Osteocyte (in vitro differentiated cells): ENCODE results near the gene AP4M1. TPM values are rescaled to one million over a fixed set of nuclear protein-coding genes. Genes with fewer than 3 reads are reported as not detected.

Experiments
- DNase-seq: peaks from one replicate; pipeline ENCODE4 v3.0.0; 2021; ENCODE audit warnings: mixed read lengths; ENCODE audit not compliant: unreplicated experiment; ENCODE audit errors: extremely low spot score
- H3K27ac Mint-ChIP-seq: one replicate; pipeline ENCODE4 v1.8.0; 2021; ENCODE audit warnings: mild to moderate bottlenecking, mixed read lengths; ENCODE audit not compliant: unreplicated experiment
- H3K27me3 Mint-ChIP-seq: one replicate; pipeline ENCODE4 v1.8.0; 2021; ENCODE audit warnings: mixed read lengths; ENCODE audit not compliant: unreplicated experiment
- H3K36me3 Mint-ChIP-seq: one replicate; pipeline ENCODE4 v1.8.0; 2021; ENCODE audit warnings: mixed read lengths; ENCODE audit not compliant: unreplicated experiment
- H3K4me1 Mint-ChIP-seq: one replicate; pipeline ENCODE4 v1.8.0; 2021; ENCODE audit warnings: mixed read lengths; ENCODE audit not compliant: unreplicated experiment
- H3K4me3 Mint-ChIP-seq: one replicate; pipeline ENCODE4 v1.8.0; 2021; ENCODE audit warnings: mild to moderate bottlenecking, moderate library complexity, mixed read lengths; ENCODE audit not compliant: unreplicated experiment
- H3K9me3 Mint-ChIP-seq: one replicate; pipeline ENCODE4 v1.8.0; 2021; ENCODE audit warnings: mixed read lengths; ENCODE audit not compliant: unreplicated experiment
- total RNA-seq: library from RNA; stranded (reverse); gene quantifications from 2 replicates; pipeline ENCODE4 v1.2.1, GENCODE V29; 2021
- TF ChIP-seq, protein P1 (sequence below): fragments of 200-600 bp; sonication (generic); IDR thresholded peaks from 2 replicates; pipeline ENCODE4 v1.5.0; 2021; ENCODE audit warnings: antibody characterized with exemption, mild to moderate bottlenecking, moderate library complexity

Gene AP4M1
- total RNA-seq, 1 donor from 2014 or later, result 27.4 TPM

DNA sequence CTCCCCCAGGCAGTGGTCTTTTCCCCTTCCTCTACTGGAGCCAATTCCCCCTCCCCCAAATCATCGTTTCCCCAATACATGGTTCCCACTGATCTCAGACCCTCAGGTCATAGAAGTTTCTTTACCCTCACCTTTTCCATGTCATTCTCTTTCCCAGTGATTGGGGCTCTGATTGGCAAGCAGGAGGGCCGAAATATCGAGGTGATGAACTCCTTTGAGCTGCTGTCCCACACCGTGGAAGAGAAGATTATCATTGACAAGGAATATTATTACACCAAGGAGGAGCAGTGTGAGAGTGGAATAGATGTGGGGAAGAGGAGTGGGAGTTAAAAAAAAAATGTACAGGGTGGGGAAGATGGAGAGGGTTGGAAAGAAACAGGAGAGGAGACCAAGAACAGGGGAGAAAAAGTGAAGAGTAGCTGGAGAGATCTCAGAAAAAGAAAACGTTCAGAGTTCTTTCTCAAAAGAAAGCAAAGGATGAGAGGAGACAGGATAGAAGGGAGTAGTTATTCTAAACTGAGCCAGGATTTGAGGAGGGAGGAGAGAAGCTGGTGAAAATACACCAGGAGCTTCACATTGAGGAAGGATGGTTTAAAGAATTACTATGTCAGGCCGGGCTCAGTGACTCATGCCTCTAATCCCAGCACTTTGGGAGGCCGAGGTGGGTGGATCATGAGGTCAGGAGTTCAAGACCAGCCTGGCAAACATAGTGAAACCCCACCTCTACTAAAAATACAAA is 11.8 kb upstream of the AP4M1 start:
- Mint-ChIP-seq H3K4me3 (peak overlapping the region; percentile 83), H3K27me3 (no peaks in the 10 kb centered on the region), H3K27ac (peak overlapping the region; percentile 91), H3K4me1 (peaks cover 23% of the 10 kb centered on the region), H3K36me3 (peaks cover 30% of the 10 kb centered on the region), H3K9me3 (no peaks in the 10 kb centered on the region)
- no peak for DNase-seq
- TF ChIP-seq, protein P1, sequence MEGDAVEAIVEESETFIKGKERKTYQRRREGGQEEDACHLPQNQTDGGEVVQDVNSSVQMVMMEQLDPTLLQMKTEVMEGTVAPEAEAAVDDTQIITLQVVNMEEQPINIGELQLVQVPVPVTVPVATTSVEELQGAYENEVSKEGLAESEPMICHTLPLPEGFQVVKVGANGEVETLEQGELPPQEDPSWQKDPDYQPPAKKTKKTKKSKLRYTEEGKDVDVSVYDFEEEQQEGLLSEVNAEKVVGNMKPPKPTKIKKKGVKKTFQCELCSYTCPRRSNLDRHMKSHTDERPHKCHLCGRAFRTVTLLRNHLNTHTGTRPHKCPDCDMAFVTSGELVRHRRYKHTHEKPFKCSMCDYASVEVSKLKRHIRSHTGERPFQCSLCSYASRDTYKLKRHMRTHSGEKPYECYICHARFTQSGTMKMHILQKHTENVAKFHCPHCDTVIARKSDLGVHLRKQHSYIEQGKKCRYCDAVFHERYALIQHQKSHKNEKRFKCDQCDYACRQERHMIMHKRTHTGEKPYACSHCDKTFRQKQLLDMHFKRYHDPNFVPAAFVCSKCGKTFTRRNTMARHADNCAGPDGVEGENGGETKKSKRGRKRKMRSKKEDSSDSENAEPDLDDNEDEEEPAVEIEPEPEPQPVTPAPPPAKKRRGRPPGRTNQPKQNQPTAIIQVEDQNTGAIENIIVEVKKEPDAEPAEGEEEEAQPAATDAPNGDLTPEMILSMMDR, result no peak

DNA sequence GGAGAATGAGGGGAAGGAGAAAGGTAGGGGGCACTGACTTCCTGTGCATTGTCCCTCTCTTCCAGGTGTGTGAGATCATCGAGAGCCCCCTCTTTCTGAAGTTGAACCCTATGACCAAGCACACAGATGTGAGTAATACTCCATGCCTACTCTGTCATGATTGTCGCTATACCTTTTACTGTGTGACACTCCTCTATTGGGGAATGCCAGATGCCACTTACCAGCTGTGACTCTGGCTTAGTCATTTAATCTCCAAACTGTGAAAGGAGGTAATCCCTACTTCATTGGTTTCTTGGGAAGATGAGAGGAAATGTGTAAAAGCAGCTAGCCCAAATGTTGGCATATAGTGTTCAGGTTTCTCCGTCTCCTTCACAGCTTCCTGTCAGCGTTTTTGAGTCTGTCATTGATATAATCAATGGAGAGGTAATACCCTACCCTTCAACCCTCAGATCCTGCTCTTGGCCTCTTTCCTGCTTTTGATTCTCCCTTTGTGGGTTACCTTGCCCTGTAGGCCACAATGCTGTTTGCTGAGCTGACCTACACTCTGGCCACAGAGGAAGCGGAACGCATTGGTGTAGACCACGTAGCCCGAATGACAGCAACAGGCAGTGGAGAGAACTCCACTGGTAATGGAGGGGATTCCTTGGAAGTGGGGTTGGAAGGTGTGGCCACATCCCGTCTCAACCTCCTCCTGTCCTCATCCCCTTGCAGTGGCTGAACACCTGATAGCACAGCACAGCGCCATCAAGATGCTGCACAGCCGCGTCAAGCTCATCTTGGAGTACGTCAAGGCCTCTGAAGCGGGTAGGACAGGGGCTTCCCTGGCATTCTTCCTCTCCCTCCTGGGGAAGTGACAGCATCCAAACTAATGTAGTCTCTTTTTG is 10.7 kb upstream of the AP4M1 start:
- H3K4me1 Mint-ChIP-seq, result peaks cover 23% of the 10 kb centered on the region
- peak overlapping the region; percentile 23 for H3K4me3 Mint-ChIP-seq
- no peak for DNase-seq
- peaks cover 38% of the 10 kb centered on the region for H3K36me3 Mint-ChIP-seq
- H3K27ac Mint-ChIP-seq, result peak overlapping the region; percentile 1
- no peaks in the 10 kb centered on the region for H3K27me3 Mint-ChIP-seq
- no peaks in the 10 kb centered on the region for H3K9me3 Mint-ChIP-seq
- TF ChIP-seq, protein P1, result no peak

DNA sequence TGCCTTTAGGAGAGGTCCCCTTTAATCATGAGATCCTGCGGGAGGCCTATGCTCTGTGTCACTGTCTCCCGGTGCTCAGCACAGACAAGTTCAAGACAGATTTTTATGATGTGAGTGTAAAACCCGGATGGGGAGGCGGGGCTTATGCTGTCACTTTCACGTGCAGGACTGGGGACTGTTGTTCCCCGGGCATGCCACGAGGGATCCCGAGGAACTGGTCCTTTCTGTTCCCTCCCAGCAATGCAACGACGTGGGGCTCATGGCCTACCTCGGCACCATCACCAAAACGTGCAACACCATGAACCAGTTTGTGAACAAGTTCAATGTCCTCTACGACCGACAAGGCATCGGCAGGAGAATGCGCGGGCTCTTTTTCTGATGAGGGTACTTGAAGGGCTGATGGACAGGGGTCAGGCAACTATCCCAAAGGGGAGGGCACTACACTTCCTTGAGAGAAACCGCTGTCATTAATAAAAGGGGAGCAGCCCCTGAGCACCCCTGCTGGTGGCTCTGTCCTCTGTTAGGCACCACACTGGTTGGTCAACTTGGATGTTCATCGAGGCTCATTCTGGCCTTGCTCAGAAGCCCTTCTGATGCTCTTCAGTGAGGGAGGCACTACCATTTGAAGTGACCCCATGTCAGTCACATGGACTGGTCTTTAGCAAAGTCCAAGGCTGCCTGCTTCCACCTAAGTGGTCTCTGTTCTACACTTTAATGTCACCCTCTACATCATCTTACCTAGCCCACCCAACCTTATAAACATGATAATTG is 9.8 kb upstream of the AP4M1 start:
- no peak for DNase-seq
- Mint-ChIP-seq H3K4me1 (peaks cover 25% of the 10 kb centered on the region), H3K4me3 (no peak overlapping the region), H3K9me3 (no peaks in the 10 kb centered on the region), H3K27me3 (no peaks in the 10 kb centered on the region), H3K36me3 (peaks cover 40% of the 10 kb centered on the region), H3K27ac (peak overlapping the region; percentile 1)
- TF ChIP-seq, protein P1, result no peak

DNA sequence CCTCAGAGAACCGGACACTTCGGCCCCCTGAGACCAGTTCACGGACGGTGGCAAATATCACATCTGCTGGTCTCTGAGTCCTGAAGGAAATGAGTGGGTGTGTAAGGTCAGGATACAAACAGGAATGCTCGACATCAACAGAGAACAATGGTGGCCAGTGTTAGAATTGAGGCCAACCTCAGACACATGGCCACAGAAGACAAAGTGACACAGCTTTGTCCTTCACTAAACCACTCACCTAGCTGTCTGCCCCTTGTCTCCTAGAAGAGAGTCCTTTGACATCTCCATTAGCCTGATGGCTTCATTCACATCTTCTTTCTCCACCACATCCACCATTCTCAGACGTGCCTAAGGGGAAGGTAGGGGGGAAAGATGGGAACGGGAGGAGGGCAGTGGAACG is 8.4 kb upstream of the AP4M1 start:
- Mint-ChIP-seq H3K9me3 (no peaks in the 10 kb centered on the region), H3K4me1 (peaks cover 17% of the 10 kb centered on the region), H3K27me3 (no peaks in the 10 kb centered on the region), H3K27ac (no peak overlapping the region), H3K4me3 (no peak overlapping the region), H3K36me3 (peaks cover 50% of the 10 kb centered on the region)
- TF ChIP-seq, protein P1, result no peak
- no peak for DNase-seq
